Mesothelial cell of epicardium (in vitro differentiated cells): ENCODE measurements around the gene TAF15. TPM values are rescaled to one million over a fixed set of nuclear protein-coding genes. Genes with fewer than 3 reads are reported as not detected.

ENCODE experiments used
- DNase-seq, 2 experiments: peaks; one replicate each; pipeline ENCODE4 v3.0.0; 2021; ENCODE audit warnings: low spot score in 2 of 2; ENCODE audit not compliant: unreplicated experiment in 2 of 2
- H3K27ac Mint-ChIP-seq: 2 replicates; pipeline ENCODE4 v1.8.0; 2021; ENCODE audit warnings: mixed read lengths
- H3K27me3 Mint-ChIP-seq: 2 replicates; pipeline ENCODE4 v1.8.0; 2021; ENCODE audit warnings: low read depth, mixed read lengths
- H3K36me3 Mint-ChIP-seq: 2 replicates; pipeline ENCODE4 v1.8.0; 2021; ENCODE audit warnings: mixed read lengths
- H3K4me1 Mint-ChIP-seq: 2 replicates; pipeline ENCODE4 v1.8.0; 2021; ENCODE audit warnings: mixed read lengths
- H3K4me3 Mint-ChIP-seq: 2 replicates; pipeline ENCODE4 v1.8.0; 2021; ENCODE audit warnings: mild to moderate bottlenecking, moderate library complexity, mixed read lengths
- H3K9me3 Mint-ChIP-seq: 2 replicates; pipeline ENCODE4 v1.8.0; 2021; ENCODE audit warnings: mixed read lengths
- total RNA-seq: library from RNA; stranded (reverse); gene quantifications from 3 replicates; pipeline ENCODE4 v1.2.1, GENCODE V29; 2021
- TF ChIP-seq, protein P1 (sequence below): fragments of 200-600 bp; sonication (generic); IDR thresholded peaks from one replicate; pipeline ENCODE4 v1.5.0; 2021; ENCODE audit warnings: antibody characterized with exemption; ENCODE audit not compliant: unreplicated experiment

TAF15 gene
- total RNA-seq, 1 donor from 2014 or later, result 225 TPM

DNA sequence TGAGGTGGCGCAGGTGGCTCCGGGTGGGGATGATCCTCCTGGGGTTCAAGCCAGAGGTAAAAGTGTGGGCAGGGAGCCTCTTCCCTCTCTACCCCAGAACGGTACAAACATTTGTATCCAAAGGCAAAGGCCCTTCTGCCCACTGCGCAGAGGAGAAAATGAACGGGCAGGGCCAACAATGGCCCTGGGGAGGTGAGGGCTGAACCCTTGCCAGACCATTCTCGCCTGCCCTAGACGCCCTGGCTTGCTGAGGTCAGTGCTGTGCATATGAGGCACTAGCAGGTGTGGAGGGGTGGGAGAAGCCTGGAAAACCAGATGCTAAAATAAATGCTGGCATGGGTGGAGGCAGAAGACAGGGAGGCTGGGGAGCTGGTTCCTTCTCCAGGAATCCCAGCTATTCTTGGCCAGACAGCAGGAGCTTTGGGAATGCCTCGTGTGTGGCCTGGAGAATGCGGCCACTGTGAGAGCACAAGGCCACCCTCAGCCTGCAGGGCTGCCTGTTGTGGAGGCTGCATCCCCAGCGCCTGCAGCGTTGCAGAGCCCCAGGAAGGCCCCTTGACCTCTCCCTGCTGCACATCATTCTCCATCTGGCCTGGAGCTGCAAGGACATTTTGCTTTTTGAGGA is 44.1 kb upstream of the TAF15 start:
- no peak for DNase-seq
- Mint-ChIP-seq H3K4me1 (peaks cover 7% of the 10 kb centered on the region), H3K27me3 (no peaks in the 10 kb centered on the region), H3K27ac (peak overlapping the region; percentile 9), H3K36me3 (no peaks in the 10 kb centered on the region), H3K4me3 (peak overlapping the region; percentile 78), H3K9me3 (no peaks in the 10 kb centered on the region)
- TF ChIP-seq, protein P1, sequence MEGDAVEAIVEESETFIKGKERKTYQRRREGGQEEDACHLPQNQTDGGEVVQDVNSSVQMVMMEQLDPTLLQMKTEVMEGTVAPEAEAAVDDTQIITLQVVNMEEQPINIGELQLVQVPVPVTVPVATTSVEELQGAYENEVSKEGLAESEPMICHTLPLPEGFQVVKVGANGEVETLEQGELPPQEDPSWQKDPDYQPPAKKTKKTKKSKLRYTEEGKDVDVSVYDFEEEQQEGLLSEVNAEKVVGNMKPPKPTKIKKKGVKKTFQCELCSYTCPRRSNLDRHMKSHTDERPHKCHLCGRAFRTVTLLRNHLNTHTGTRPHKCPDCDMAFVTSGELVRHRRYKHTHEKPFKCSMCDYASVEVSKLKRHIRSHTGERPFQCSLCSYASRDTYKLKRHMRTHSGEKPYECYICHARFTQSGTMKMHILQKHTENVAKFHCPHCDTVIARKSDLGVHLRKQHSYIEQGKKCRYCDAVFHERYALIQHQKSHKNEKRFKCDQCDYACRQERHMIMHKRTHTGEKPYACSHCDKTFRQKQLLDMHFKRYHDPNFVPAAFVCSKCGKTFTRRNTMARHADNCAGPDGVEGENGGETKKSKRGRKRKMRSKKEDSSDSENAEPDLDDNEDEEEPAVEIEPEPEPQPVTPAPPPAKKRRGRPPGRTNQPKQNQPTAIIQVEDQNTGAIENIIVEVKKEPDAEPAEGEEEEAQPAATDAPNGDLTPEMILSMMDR, result no peak

DNA sequence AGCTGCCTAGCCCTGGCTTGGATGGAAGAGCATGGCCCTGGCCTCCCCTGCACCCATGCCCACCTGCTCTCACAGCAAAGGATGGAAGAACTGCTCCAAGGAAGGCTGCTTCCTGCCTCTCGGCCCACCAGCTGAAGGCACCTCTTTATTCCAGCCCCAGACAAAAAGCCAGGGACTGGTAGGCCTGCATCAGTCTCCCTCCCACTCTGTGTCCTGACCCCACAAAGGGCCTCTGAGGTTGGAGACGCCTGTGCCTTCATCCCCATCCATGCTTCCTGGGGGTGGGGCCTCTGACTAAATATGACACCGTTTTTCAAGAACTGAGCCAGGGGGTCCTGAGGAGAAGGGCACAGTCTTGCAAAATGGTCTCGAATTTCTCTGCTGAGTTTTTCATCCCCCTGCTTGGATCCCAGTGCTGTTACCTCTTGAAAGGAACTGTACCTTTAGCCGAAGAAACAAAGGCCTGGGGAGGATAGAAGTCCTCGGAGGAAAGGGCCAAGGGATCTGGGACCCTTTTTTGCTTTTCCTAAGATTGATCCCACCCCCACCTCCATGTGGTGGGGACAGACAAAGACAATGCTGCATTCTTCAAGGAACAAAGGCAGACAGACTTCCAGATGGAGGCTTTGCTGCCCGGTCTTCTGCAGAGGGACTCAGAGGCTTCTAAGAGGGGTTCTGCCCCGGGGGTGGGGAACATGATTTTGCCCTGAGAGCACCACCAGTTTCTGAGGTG is 43.4 kb upstream of the TAF15 start:
- H3K27ac Mint-ChIP-seq, result no peak overlapping the region
- H3K36me3 Mint-ChIP-seq, result no peaks in the 10 kb centered on the region
- DNase-seq, result no peak
- TF ChIP-seq, protein P1, result no peak
- peaks cover 7% of the 10 kb centered on the region for H3K4me1 Mint-ChIP-seq
- no peaks in the 10 kb centered on the region for H3K9me3 Mint-ChIP-seq
- no peaks in the 10 kb centered on the region for H3K27me3 Mint-ChIP-seq
- no peak overlapping the region for H3K4me3 Mint-ChIP-seq

DNA sequence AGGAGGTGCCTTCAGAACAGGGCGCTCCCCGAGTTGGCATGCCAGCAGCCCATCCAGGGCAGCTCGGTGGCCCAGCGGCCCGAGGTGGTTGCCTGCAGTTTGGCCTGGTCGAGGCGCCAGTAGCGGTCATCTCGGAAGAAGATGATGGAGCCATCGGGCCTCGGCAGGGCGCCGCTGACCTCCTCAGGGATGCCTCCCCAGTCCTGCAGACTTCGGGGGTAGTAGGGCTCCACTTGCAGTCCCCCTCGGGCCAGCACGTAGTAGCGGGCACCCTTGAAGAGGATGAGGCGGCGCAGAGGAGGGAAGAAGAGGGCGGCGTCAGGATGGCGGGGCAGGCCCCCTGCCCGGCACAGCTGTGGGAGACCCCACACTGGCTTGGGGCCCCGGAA is 42.8 kb upstream of the TAF15 start:
- no peaks in the 10 kb centered on the region for H3K36me3 Mint-ChIP-seq

DNA sequence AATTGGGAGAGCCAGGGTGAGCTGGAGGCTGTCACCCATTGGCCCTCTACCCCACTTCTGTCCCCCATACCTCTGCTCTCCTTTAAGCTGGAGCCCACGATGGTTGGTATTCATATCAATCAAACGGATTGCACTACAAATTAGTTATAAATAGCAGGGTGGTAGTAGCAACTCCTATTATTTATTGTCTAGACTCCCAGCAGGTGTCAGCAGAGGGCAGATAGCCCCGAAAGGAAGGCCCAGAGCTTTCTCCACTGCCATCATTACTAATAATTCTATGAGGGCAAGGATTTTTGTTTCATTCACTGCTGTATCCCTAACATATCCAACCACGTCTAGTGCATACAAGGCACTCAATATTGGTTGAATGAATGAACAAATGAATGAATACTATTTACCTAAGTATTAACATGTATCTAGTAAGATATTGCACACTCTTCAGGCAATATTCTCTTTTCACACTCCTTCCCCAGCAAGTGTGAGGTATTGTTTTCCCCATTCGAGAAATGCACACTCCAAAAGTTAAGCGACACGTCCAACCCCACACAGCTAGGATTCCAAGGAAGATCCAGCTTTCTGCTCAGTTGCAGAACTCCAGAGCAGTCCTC is 42.3 kb upstream of the TAF15 start:
- DNase-seq, result no peak
- TF ChIP-seq, protein P1, result no peak
- Mint-ChIP-seq H3K27me3 (no peaks in the 10 kb centered on the region), H3K4me3 (no peak overlapping the region), H3K4me1 (peaks cover 7% of the 10 kb centered on the region), H3K27ac (no peak overlapping the region), H3K9me3 (no peaks in the 10 kb centered on the region), H3K36me3 (no peaks in the 10 kb centered on the region)

More for the DNA sequence above, 42.8 kb upstream of the TAF15 start:
- peaks cover 7% of the 10 kb centered on the region for H3K4me1 Mint-ChIP-seq
- H3K4me3 Mint-ChIP-seq, result no peak overlapping the region
- no peak for DNase-seq
- no peaks in the 10 kb centered on the region for H3K9me3 Mint-ChIP-seq
- H3K27me3 Mint-ChIP-seq, result no peaks in the 10 kb centered on the region
- TF ChIP-seq, protein P1, result no peak
- no peak overlapping the region for H3K27ac Mint-ChIP-seq

DNA sequence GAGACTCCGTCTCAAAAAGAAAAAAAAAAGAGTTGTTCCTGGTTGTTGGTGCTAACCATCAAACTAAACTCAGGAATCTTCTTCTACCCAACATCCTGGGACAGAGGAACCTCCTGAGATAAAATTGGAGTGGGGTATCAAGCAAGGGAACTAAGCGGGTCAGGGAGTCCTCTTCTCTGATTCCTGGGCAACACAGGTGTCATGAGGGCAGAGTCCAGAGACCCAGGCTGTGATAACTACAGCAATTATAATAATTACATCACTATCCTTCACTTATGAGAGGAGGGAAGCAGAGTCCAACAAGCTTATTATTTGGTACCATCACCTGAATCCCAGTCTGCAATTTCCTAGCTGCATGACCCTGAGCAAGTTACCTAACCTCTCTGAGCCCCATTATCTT is 40.5 kb upstream of the TAF15 start:
- DNase-seq, result no peak
- Mint-ChIP-seq H3K27me3 (no peaks in the 10 kb centered on the region), H3K9me3 (no peaks in the 10 kb centered on the region), H3K36me3 (no peaks in the 10 kb centered on the region), H3K4me1 (peaks cover 10% of the 10 kb centered on the region), H3K4me3 (no peak overlapping the region), H3K27ac (no peak overlapping the region)
- TF ChIP-seq, protein P1, result no peak
